ENCODE data around the gene CPN1. TPM values are rescaled to one million over a fixed set of nuclear protein-coding genes. Genes with fewer than 3 reads are reported as not detected.

CPN1 gene
- total RNA-seq, 1 experiment from 2014 or later: not detected

GRCh38 chr10:100053686-100054460 lies 27.8 kb downstream of the CPN1 start:
- DNase-seq (ENCODE audit: unreplicated experiment): no peak
- Mint-ChIP-seq H3K4me3 (ENCODE audit: unreplicated experiment) (no peak overlapping the region), H3K9me3 (ENCODE audit: unreplicated experiment) (peaks cover 5% of the 10 kb centered on the region), H3K4me1 (ENCODE audit: insufficient read depth, unreplicated experiment) (no peaks in the 10 kb centered on the region), H3K27ac (ENCODE audit: low read depth, unreplicated experiment) (no peak overlapping the region), H3K36me3 (ENCODE audit: insufficient read depth, unreplicated experiment) (no peaks in the 10 kb centered on the region), H3K27me3 (ENCODE audit: insufficient read depth, unreplicated experiment) (no peaks in the 10 kb centered on the region)
- intact Hi-C loops (cut with micrococcal nuclease): no loop called here
- CTCF ChIA-PET: interaction anchor here (0.6 to 2.3 kb wide), 6 partner anchors 8 to 208 kb away, joined by 3 to 22 read pairs (median 4); no protein-coding TSS in a partner anchor
- TF ChIP-seq CTCF (IDR thresholded peaks at IDR 0.05; ENCODE audit: unreplicated experiment): no peak
- no TSS peak for BruUV-seq (replicated peaks)
- POLR2A ChIA-PET: no interaction called here

GRCh38 chr10:100046021-100046486 lies 35.6 kb downstream of the CPN1 start:
- POLR2A ChIA-PET: interaction anchor here (0.5 to 10.9 kb wide), 18 partner anchors 37 to 313 kb away, joined by 3 to 179 read pairs (median 4); partner anchors contain the start of genes DNMBP and ERLIN1
- no TSS peak for BruUV-seq (replicated peaks)
- peak; percentile 82 for DNase-seq (ENCODE audit: unreplicated experiment)

GRCh38 chr10:100045592-100045991 lies 36.1 kb downstream of the CPN1 start:
- no peak overlapping the region for H3K4me3 Mint-ChIP-seq (ENCODE audit: unreplicated experiment)

More at GRCh38 chr10:100046021-100046486, 35.6 kb downstream of the CPN1 start:
- H3K4me1 Mint-ChIP-seq (ENCODE audit: insufficient read depth, unreplicated experiment): peaks cover 19% of the 10 kb centered on the region
- intact Hi-C loops (cut with micrococcal nuclease): loop anchor here (1.0 to 10.0 kb wide), 5 partner anchors 35 to 200 kb away; partner anchors contain the start of gene ERLIN1
- no peaks in the 10 kb centered on the region for H3K27me3 Mint-ChIP-seq (ENCODE audit: insufficient read depth, unreplicated experiment)
- no peak overlapping the region for H3K27ac Mint-ChIP-seq (ENCODE audit: low read depth, unreplicated experiment)
- peak; percentile 90 for TF ChIP-seq CTCF (IDR thresholded peaks at IDR 0.05; ENCODE audit: unreplicated experiment)
- H3K9me3 Mint-ChIP-seq (ENCODE audit: unreplicated experiment): no peaks in the 10 kb centered on the region
- no peaks in the 10 kb centered on the region for H3K36me3 Mint-ChIP-seq (ENCODE audit: insufficient read depth, unreplicated experiment)
- H3K4me3 Mint-ChIP-seq (ENCODE audit: unreplicated experiment): no peak overlapping the region
- CTCF ChIA-PET: interaction anchor here (0.6 to 8.3 kb wide), 66 partner anchors 8 to 313 kb away, joined by 3 to 175 read pairs (median 5); partner anchors contain the start of genes CPN1 and DNMBP

More at GRCh38 chr10:100045592-100045991, 36.1 kb downstream of the CPN1 start:
- H3K4me1 Mint-ChIP-seq (ENCODE audit: insufficient read depth, unreplicated experiment): peaks cover 19% of the 10 kb centered on the region
- H3K27ac Mint-ChIP-seq (ENCODE audit: low read depth, unreplicated experiment): no peak overlapping the region
- CTCF ChIA-PET: interaction anchor here (0.6 to 8.3 kb wide), 71 partner anchors 9 to 1078 kb away, joined by 3 to 175 read pairs (median 5); partner anchors contain the start of genes CPN1 and DNMBP
- H3K9me3 Mint-ChIP-seq (ENCODE audit: unreplicated experiment): no peaks in the 10 kb centered on the region
- DNase-seq (ENCODE audit: unreplicated experiment): no peak
- TF ChIP-seq CTCF (IDR thresholded peaks at IDR 0.05; ENCODE audit: unreplicated experiment): no peak
- intact Hi-C loops (cut with micrococcal nuclease): loop anchor here (10.0 kb wide), 1 partner anchor 139 kb away; the partner anchor contains the start of gene ERLIN1
- no TSS peak for BruUV-seq (replicated peaks)
- POLR2A ChIA-PET: interaction anchor here (0.5 to 10.9 kb wide), 18 partner anchors 36 to 313 kb away, joined by 3 to 179 read pairs (median 4); partner anchors contain the start of genes DNMBP and ERLIN1
- no peaks in the 10 kb centered on the region for H3K27me3 Mint-ChIP-seq (ENCODE audit: insufficient read depth, unreplicated experiment)
- no peaks in the 10 kb centered on the region for H3K36me3 Mint-ChIP-seq (ENCODE audit: insufficient read depth, unreplicated experiment)
